ENCODE data around the gene OGFOD1.

The OGFOD1 gene

DNA sequence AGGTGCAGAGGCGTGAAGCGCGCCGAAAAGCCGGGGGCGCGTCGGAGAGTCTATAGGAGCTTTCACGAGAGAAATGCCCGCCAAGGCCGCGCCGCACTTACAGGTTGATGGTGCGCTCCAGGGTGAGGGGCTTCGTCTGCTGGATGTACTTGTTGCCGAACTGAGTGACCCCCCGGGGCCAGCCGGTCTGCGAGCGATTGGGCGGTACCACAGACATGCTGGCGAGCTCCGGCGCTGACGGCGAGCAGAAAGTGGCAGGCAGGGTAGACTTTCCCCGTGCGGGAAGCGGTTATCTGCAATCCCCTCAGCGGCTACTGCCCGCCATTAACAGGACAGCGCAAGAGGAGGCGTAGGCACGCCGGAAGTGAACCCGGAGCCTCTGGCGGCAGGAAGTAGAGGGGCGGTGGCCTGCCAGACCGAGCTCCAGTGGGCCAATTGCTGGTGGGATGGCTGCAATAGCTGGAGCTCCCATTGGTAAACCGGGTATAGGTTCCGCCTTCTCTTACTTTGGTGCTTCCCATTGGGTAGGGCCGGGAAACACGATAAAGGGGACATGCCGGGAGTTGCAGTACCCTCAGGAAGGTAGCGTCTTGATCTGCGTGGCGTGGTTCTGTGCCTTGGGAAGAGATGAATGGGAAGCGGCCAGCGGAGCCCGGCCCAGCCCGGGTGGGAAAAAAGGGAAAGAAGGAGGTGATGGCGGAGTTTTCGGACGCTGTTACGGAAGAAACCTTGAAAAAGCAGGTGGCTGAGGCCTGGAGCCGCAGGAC, at the start of gene OGFOD1, which contains the start of gene NUDT21:
TSS of gene OGFOD1 (plus strand) at position 569 of the 767 bp plus-strand sequence. CDS start at position 628, 59 bp downstream.
TSS of gene NUDT21 (minus strand) at position 347 of the 767 bp plus-strand sequence. CDS start at position 217, 130 bp downstream.
- DNase-seq (ENCODE audit: low read depth), result peak; percentile 89

DNA sequence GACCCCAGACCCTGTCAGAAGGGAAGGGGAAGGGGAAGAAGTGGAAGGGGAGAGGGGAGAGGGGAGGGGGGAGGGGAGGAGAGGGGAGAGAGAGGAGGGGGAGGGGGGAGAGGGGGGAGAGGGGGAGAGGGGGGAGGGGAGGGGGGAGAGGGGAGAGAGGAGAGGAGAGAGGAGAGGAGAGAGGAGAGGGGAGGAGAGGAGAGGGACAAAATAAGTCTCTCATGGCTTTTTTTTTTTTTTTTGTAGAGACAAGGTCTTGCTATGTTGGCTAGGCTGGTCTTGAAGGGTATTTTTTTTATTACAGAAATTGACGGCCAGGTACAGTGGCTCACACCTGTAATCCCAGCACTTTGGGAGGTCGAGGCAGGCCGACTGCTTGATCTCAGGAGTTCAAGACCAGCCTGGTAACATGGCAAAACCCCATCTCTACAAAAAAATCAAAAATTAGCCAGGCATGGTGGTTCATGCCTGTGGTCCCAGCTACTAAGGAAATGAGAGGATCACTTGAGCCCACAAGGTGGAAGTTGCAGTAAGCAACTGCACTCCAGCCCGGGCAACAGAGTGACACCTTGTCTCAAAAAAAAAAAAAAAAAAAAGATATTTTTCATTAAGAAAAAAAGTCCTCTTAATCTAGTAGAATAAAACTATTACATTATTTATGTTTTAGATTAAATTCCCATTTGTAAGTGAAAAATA, 45.2 kb upstream of the OGFOD1 start:
- no peak for DNase-seq (ENCODE audit: low read depth)

DNA sequence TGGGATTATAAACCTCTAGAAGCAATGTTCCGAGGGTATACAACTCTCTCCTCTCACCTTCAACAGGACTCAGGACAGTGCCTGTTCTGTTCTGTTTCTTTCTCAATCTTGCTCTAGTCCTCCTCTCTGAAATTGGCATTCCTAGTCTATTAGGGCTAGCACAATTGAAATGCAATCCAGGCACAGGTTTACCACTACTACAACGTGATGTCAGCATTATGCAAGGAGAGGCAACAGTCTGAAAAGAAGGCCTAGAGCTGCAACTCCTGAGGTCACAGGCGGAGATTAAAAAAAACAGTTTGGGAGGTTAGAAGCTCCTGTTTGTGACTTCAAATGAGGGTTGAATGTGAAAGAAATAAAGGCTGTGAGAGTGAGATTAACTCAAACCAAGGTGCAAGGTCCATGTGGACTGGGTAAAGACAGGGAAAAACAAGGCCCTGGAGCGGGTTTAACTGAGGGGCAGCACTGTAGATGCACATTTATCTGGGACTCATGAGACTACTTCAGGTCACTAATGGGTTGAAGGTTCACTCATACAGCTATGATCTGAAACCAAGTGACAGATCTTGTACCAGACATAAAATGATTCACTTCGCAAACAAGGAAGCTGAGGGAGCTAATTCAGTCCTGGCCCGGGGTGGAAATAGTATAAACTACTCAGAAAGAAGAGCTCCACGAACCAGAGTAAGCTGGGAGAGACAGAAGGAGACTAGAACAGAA, 42.8 kb upstream of the OGFOD1 start:
- DNase-seq (ENCODE audit: low read depth), result no peak

DNA sequence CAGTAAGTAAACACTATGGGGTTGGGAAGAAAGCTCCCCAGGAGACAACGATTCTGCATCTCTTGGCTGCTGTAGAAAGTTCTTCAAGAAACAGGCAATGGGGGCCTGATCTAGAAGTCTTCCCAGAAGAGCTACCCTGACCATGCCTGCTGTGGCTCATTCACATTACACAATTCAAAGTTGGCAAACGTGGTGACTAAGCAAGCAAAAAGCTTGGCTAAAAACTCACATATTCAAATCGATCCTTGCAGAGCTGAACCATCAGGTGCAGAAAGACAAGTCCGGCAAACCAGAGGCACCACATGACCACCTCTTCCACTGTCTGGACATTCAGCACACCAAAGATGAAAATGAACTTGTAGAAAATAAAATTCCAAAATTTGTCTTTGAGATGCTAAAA, 42.2 kb upstream of the OGFOD1 start:
- no peak for DNase-seq (ENCODE audit: low read depth)

DNA sequence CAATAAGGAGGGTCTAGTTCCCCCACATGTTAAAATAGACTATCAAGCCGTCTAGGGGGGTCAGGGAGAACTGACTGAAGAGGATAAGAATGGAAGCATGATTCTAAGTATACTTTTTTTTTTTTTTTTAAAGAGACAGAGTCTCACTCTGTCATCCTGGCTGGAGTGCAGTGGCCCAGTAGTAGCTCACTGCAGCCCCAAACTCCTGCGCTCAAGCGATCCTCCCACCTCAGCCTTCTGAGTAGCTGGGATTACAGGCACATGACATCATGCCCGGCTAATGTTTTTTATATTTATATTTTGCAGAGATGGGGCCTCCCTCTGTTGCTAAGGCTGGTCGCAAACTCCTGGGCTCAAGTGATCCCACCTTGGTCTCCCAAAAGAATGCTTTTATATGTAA, 40.2 kb upstream of the OGFOD1 start:
- no peak for DNase-seq (ENCODE audit: low read depth)

DNA sequence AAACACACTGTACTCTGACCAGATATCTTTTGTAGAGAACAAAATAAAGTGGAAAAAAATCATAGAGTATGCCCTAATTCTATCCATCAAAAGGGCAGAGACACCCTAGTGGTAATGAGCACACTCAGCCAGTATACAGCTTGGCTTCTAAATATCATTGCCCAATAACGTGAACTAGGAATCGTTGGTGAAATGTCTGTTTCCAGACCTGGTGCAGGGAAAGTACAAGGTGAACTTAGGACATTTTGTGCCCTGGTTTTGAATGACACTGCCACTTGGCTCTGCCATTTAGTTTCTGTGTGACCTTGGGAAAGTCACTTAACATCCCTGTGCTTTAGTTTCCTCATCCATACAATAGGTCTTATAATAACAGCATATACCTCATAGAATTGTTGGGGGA, 39.7 kb upstream of the OGFOD1 start:
- no peak for DNase-seq (ENCODE audit: low read depth)

DNA sequence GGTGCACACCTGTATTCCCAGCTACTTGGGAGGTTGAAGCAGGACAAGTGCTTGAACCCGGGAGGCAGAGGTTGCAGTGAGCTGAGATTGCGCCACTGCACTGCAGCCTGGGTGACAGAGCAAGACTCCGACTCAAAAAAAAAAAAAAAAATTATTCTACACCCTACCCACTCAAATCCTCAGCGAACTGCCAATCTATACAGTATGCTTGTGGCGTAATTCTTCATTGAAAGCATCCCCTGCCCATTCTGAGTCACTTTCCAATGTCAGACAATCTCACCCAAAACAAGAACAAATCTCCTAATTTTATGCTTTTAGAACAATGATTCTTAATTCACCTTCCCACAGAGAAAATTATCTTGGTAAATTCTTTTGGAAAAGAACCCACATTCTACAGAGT, 38.0 kb upstream of the OGFOD1 start:
- no peak for DNase-seq (ENCODE audit: low read depth)

DNA sequence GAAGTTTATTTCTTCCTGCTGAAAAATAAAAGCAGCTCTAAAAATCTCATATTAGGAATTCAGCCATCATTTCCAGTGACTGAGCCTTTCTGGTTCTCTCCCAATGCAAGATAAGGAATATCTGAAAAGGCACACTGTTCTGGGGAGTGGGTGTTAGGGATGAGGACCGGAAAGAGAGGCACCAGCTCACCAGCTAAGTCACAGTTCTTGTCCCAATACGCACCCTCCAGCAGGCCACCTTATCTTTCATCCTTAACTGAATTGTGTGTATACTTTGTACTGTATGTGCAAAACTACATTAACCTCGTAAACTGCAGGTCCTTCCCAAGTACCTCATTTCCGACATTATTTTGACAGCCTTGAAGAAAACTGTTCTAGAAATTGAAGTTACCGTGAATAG, 37.0 kb upstream of the OGFOD1 start:
- DNase-seq (ENCODE audit: low read depth), result no peak

DNA sequence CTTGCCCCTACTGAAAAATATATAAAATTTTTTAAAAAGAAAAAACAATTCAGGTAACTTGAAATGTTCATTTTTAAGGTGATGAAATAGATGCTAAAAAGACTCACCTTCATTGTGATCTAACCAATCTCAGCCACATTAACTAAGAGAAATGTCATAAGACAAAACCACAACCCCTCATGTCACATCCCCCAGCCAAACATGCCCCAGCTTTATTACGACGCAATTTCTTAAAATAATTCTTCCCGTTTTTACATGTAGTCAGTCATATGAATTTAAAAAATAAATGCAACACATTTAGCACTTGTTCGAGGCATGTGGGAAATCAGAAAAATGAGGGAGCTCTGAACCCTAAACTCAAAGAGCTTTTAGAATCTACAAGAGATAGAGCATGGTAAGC, 35.5 kb upstream of the OGFOD1 start:
- DNase-seq (ENCODE audit: low read depth), result no peak

DNA sequence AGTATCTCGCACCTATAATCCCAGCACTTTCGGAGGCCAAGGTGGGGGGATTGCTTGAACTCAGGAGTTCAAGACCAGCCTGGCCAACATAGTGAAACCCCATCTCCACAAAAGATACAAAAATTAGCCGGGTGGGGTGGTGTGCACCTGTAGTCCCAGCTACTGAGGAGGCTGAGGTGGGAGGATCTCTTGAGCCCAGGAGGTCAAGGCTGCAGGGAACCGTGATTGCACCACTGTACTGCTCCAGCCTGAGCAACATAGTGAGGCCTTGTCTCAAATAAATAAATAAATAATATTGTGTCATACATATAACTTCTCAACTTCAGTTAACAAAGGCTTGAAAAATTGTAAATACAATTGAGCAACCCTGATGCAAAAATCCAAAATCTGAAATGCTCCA, 34.2 kb upstream of the OGFOD1 start:
- DNase-seq (ENCODE audit: low read depth), result no peak

DNA sequence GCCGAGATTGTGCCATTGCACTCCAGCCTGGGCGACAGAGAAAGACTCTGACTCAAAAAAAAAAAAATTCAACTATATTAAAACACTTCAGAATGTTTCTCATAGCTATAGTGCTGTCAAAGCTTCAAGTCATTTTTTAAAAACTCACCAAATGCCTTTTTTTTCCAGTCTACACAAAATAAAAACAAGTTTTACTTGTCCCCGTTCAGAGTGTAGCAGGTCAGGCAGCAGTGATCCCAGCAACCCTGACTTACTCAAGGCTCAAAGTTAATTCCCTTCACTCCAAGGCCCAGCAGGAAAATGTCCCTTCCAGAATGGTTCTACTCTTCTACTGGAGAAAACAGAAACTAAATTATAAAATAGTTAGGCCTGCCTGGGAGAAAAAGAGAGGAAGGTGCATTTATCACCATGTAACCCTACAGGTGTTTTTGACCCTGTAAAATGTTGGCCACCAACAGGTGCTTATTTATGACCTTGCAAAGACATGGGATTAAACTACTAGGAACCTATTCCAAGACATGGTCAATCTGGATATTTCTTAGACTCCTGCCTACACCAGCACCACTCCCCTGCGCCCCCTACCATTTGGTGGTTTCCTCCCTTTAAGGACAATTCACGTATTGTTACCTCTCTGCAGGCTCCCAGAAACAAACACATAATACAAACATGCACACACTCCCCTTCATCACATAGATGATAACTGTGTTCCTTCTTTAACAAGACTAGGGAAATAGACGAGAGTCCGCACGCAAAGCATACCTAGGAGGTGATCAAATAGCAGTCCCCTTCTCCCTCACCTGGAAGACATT, 31.4 kb upstream of the OGFOD1 start:
- DNase-seq (ENCODE audit: low read depth), result no peak

DNA sequence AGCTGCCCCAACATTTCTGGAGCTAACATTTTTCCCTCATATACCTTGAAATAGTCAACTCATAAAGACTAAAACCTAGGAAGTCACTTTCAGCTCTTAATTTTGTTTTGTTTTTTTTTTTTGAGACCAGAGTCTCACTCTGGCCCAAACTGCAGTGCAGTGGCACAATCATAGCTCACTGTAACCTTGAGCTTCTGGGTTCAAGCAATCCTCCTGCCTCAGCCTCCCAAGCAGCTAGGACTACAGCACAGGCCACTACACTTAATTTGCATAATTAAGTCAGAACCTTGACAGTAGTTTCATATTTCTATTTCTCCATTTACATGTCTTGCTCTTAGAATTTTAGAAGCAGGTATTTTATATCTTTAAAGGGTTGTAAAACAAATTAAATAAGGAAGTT, 30.7 kb upstream of the OGFOD1 start:
- no peak for DNase-seq (ENCODE audit: low read depth)

DNA sequence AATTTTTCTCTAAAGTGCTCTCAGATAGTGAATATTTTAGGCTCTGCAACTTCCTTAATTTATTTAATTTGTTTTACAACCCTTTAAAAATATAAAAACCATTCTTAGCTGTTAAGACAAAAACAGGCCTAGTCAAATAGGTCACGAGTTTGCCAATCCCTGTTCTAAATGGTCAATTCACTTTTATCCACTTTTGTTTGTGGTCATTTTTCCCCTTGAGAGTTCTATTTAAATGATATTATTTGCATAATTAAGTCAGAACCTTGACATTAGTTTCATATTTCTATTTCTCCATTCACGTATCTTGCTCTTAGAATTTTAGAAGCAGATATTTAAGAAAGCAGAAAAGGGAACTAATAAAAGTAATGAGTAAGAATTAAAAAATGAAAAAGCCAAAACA, 30.0 kb upstream of the OGFOD1 start:
- DNase-seq (ENCODE audit: low read depth), result no peak

DNA sequence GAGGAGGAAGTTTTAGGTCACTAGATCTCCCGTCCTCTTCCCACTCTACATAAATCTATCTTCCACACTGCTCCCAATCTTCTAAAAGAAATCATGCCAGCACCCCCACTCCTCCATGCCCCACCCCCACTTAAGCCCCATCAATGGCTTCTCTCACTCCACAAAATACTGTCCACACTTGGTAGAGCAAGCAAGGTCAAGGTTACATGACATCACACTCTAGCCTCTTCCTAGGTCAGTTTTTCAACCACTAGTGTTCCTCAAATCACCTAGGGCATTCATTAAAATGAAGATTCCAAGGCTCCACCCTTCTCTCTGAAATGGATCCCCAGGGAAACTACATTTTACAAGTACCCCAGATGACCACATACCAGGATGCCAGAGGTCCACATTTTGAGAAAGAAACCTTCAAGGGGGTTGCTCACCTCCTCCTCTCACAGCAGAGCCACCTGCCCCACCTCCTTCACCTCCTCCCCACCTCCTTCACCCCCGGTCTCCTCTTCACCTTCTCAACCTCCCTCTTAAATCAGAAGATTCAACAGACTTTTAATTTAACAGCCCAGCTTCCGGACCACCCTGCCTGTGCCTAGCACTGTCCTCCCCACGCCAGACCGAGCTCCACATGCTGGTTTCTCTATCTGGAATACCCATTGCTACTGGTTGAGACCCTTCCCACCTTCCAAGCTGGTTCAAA, 29.2 kb upstream of the OGFOD1 start:
- no peak for DNase-seq (ENCODE audit: low read depth)

DNA sequence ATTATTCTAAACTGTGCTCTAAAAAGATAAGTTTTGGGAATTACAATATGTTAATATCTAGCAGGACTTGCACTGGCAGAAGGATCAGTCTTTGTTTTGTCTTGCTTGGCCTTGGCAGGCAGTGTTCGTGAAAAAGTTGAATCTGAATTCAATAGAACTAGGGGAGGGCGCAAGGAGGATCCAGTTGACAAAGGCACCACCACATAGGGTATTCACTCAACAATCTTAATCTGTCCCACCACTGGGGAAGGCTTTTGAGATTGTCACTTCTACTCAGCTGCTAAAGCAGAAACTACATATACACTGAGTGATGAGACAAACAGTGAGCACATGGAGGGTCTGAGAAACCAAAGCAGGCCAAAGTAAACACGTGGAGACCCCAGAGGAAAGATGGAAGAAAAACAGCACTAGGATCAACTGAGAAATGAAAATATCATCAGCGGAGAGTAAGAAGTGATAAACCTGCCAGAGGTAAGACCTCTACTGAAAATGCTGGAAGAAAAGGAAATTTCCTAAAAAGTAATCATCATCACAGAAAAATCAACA, 28.4 kb upstream of the OGFOD1 start:
- no peak for DNase-seq (ENCODE audit: low read depth)

DNA sequence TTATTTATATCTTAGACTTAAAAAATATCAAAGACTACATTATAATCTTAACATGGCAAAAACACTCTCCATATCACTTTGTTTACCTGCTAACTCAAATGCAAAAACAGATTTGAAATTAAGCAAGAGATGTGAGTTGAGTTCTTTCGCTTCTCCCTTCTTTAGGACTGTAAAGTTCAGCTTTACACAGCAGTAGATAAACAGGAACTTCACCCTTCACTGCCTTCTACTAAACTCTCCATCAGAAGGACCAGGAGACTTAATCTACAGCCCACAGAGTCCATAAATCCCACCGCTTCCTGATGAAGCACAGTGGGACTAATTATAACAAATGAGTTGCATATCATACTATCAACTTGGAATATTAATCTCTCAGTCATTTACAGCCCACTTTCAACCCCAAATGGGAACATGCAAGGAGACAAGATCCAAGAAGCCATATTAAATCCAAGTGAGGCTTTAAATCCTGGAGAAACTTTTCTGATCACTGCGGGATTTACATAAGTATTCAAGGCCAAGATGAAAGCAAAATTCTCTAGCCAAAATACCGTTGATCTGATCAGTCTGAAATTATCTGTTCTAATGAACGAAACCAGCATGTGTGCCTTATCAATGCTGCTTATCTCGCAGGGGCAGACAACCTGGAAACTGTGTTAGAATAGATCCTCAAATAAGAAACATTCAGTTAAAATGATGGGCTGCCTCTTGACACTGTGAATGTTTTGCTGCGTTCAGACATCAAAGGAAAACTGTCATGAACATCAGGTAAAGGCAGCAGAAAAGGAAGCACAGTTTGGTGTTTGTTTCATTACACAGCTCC, 27.6 kb upstream of the OGFOD1 start:
- DNase-seq (ENCODE audit: low read depth), result no peak

DNA sequence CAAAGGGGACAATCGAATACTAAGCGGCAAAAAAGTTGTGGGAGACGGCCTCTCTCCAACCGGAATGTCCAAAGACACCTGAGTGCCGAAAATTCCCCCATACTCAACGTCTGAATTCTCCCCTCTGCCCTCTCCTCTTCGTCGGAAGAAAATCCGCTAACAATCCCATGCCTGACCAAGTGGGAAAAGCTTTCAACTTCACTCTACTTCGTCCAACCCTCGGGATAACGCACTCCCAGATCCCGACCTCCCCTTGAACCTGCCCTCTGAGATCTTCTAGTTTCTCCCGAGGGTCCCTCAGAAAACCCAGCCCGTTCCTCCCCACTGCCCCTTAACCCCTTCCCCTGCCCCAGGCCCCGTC, 27.0 kb upstream of the OGFOD1 start:
- no peak for DNase-seq (ENCODE audit: low read depth)

DNA sequence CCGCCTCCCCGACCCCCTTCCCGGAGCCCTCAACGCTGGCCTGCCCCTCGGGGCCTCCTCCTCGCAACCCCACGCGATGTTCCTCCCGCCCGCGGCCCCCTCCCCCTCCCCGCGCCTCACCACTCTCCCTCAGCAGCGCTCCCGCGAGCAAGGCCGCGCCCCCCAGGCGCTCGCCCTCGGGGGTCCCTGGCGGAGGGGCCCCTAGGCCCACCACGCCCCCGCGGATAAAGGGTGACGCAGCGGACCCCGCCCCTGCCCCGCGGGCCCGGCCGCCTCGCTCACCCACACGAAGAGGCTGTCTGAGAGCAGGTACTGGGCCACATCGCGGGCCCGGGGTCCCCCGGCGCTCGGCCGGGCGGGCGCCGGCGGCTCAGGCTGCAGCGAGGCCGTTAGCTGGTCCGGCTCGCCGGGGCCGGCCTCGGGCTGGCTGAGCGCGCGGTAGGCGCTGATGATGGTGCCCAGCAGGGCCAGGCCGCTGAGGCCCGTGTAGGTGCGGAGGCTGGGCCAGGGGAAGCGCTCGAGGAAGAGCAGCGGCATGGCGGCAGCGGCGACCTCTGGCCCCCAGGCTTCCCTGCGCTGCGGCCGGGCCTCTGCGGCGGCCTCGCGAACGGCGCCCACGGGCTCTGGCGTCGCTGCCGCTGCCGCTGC, 26.4 kb upstream of the OGFOD1 start:
- DNase-seq (ENCODE audit: low read depth), result no peak

DNA sequence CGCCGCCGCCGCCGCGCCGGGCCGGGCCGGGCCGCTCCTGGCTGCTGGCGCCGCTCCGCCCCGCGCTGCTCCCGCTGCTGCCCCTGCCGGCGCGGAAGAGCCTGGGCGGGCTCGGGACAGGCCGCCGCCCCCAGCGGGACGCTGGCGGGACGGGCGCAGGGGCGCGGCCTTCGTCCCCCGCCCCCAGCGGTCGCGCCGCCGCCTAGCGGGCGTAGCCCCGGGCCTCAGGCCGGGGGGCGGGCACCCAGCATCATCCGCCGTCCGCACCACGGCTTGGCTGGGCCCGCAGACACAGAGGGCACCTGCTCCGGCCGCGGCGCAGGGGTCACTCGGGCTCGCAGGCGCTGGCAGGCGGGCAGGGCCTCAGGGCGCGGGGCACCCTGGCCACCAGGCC, 25.9 kb upstream of the OGFOD1 start, which contains the start of gene AMFR:
TSS of gene AMFR (minus strand) at position 107 of the 394 bp plus-strand sequence. CDS start 218 bp downstream, outside the sequence.
- DNase-seq (ENCODE audit: low read depth), result no peak

DNA sequence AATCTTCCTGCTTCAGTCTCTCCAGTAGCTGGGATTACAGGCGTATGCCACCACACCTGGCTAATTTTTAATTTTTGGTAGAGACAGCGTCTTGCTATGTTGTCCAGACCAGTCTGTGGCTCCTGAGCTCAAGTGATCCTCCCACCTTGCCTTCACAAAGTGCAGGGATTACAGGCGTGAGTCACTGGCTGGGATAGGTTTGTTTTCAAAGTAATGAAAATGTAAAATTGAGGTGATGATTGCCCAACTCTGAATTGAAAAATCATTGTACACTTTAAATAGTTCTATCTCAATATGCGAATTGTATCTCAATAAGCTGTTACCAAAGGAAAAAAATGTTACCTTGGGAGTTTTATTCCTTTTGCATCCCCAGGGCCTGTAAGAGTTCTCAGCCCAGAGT, 24.8 kb upstream of the OGFOD1 start:
- DNase-seq (ENCODE audit: low read depth), result no peak

Data from HS-5 (cell line).